ENCODE data around the gene NT5DC1.

NT5DC1 gene

DNA sequence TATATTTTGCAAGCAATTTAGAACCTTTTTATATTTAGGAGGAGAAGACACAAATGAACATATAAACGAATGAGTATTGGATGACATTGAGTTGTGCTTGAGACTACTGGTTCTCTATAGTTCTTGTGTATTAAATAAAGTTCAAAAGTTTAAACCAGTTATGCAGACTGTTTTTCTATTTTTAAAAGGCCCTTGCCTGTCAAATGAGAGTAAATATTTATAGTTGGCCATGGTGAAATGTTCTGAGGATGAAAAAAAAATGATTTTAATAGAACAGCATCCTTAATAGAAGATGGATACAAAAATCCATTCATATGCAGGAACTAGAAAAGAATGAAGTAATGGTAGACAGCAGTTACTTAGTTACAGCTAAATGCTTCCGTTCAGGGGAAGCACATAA, 88.8 kb downstream of the NT5DC1 start:
- no peak for DNase-seq (ENCODE audit: low read depth in 1 of 2, low spot score in 1 of 2)

DNA sequence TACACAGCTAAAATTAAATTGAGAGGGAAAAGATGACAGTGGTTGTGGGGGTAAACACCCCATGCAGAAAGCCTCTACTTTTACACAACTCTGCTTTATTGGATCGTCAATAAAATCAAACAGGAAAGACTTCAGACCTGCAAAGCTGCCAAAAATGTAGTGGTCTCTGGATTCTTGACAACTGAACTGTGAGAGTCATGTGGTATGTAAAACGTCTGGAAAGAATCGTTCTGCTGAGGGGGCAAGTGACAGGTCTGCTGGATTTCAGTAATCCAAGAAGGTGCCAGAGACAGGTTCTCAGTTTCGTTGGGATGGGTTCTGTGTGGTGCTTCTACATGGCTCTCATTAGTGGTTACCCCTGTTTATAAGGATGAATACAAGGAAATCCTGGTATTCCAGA, 89.9 kb downstream of the NT5DC1 start:
- no peak for DNase-seq (ENCODE audit: low read depth in 1 of 2, low spot score in 1 of 2)

DNA sequence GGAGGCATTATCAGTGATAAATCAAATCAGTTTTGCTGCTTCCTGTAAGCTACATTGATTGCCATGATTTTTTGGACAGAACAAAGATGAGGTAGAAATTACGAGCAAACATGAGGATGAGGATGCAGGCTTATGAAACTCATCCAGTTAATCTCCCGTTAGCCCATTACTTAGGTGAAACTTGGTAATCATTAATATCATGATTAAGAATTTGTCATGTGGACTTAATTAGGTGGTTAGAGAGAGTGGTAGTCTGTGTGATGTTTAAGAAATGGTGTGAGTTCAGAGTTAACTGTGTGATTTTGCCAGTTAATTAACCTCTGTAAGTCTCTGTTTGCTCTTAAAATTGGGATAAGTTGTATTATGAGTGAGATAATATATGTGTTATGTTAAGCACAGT, 91.2 kb downstream of the NT5DC1 start:
- no peak for DNase-seq (ENCODE audit: low read depth in 1 of 2, low spot score in 1 of 2)

DNA sequence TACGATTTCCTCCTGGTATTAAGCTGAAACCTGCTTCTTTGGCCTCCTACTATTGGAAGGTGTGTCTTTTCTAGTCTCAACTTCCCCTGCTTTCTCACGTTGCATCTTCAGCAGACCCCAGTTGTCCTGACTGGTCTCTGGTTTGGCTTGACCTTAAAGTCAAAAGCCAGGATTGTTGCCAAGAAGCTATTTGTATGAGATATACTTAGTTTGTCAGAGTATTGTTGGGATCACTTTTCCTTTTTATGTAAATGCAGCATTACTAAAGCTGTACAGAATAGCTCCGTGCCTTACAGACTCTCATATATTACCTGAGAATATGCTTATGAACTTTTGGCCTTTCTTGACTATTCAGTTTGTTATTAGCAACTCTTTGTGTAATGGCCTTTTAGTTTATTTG, 92.1 kb downstream of the NT5DC1 start:
- DNase-seq (ENCODE audit: low read depth in 1 of 2, low spot score in 1 of 2): no peak

DNA sequence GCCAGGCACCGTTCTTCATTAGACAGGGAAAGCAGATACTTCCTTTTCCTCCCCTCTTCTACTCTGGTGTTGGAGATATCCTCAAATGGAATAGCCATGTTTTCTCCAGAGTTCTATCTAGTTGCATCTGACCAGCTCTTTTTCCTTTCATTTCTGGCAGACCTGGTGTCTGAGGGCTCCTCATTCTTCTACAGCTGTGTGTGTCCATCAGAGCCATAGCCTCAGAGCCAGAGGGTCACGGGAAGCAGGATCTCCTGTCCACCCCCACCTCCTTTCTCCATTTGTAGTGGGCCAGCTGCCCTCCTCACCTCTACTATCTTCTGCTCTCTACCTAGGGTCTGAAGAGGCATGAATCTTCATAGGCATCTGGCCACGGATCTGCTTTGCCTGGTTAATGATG, 96.2 kb downstream of the NT5DC1 start:
- no peak for DNase-seq (ENCODE audit: low read depth in 1 of 2, low spot score in 1 of 2)

DNA sequence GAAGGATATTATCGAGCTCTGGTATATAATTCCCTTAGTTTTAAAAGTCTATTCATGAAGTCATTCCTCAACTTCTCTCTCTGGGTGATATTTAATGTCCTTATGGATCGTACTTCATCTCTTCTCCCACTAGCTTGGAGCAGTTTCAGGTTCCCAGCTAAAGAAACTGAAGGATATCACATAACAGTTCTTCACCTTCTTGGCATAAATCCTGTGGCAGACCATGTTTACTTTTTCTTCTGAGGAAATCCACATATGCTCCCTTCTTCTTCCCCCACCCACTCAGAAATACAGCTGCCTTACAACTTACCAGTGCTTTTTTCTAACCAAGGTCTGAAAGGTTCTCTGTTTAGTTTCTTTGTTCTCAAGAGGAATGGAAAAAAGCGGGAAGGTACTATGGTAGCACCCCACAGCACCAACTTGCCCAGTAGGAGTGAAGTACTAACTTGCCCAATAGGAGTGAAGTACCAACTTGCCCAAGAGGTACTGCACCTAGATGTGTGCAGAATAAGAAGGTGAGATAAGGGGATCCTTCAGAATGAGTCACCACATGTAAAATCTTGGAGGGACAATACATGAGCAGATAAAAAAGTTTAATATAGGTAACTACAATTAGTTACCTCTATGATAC, 100.1 kb downstream of the NT5DC1 start:
- DNase-seq (ENCODE audit: low read depth in 1 of 2, low spot score in 1 of 2): no peak

DNA sequence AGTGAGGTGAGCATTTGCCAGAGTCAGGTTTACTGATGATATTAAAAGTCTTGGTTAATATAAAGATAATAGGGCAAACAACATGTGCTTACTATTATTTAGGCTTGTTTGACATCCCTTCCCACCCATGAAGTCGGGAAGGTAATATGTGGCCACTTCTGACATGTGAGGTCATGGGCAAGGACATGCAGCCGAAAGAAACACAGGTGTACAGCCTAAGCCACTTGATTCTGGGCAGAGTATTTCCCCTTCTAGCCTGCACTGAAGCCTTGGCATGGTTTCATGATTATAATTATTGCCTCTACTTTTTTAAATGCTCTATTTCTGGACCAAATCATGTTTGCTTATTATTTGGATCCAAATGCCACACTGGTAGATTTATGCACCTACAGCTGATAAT, 100.9 kb downstream of the NT5DC1 start:
- no peak for DNase-seq (ENCODE audit: low read depth in 1 of 2, low spot score in 1 of 2)

DNA sequence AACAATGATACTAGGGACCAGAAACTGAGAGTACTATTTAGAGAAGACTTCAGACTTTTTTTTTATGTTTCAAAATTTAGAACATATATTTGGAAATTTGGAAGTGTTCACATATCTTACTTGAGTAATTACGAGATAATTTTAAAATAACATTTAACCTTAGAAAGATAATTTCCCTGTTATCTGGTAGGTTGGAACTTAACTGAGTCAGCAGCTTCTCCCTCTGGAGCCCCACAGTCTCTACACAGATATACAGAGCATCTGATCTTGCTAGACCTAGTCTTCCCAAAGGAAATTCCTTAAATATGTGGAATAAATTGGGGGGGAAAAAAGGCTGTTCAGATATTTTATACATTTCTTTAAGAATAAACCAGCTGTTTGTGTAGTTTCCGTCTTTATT, 104.6 kb downstream of the NT5DC1 start:
- DNase-seq (ENCODE audit: low read depth in 1 of 2, low spot score in 1 of 2): no peak

DNA sequence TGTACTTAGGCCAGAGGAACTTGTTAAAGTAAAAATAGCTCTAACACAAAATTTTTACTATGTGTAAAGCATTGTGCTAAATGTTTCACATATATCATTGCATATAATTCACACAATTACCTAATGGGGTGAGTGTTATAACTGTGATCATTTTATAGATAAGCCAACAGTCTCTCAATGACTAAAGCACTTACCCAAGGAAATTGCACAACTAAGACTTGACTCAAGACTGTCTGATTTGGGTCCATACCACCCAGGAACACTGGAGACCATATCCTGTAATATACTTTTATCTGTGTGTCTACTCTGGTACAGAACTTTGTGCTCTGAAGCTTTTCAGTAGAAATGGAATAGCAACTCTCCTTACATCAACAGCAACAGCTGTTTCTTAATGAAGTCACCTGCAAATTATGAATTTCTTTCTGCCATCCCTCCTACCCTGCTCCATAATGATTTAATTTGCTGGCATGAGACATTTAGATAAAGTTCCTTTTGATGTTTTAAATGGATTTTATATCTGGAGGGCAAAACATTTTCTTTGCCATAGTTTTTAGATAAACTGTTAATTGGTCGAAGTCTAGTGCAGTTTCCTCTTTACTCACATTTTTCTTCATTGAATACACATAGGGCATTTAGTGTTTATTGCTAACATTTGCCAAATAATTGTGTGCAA, 105.7 kb downstream of the NT5DC1 start:
- no peak for DNase-seq (ENCODE audit: low read depth in 1 of 2, low spot score in 1 of 2)

DNA sequence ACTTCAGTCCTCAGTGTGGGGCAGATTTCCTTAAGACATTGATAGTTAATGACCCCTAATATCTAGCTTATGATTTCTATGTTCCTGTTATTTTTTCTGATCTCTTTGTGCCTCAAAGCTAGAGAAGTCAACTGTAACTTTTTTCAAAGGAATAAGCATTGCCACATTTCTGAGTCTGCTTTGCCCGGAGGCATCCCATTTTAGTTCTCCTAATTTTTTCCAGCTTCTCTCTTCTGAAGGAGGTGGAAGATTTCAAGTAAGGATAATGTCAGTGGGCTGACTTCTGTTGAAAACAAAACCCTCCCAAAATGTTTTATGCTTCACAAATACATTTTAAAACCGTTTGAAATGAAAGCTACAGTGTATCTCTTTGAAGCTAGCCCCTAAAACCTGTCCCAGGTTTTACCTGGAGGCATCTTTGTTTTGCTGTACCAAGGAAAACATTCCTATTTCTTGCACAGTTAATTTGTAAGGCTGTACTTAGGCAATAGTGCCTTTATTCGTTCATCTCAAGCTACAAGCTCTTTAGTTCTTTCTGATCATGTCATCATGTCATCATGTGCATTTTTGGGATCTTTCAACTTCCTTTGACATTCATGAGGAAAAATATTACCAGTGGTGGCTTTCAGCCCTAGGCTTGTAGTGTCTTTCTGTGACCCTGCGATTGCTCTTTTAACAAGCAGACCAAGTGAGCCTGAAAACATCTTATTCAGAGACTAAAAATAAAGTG, 107.6 kb downstream of the NT5DC1 start:
- DNase-seq (ENCODE audit: low read depth in 1 of 2, low spot score in 1 of 2): no peak

DNA sequence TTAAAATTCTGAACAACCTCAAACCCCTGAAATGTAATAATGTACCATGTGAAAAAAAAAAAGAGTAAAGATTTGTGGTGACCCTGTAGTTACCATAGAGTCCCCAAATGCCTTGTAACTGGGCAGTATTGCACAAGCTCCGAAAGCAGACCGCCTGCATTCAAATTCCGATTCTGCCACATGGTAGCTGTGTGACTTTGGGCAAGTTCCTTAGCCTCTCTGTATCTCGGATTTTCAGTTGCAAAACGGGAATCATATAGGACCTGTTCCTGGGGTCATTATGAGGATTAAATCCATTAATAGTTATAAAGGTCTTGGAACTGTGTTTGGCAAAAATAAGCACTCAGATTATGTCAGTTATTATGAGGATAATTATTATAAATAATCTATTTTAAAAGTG, 109.7 kb downstream of the NT5DC1 start:
- DNase-seq (ENCODE audit: low read depth in 1 of 2, low spot score in 1 of 2): no peak

DNA sequence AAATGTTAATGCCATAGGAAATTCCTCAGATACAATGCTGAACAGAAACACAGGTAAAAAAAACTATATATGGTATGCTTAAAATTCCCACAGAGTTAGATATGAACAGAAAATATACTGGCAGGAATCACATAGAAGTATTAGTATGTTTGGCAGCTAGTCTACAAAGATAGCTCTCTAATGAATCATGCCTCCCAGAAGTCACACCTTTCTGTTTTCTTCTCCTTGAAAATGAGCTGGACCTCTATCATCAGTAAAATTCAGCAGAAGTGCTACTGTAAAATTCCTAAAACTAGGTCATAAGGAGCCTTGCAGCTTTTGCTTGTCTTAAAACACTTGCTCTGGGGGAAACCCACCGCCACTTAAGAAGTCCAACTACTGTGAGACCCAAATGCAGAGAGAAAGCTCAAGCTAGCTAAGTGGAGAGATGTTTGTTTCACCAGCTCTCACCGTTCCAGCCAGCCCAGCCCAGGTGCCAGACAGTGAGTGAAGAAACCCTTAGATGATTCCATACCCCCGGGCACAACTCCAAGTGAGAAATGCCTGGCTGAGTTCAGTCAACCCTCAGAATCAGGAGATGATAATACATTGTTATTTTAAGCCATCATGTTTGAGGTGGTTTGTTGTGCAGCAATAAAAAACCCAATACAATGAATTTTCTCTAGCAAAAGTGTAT, 110.2 kb downstream of the NT5DC1 start:
- DNase-seq (ENCODE audit: low read depth in 1 of 2, low spot score in 1 of 2): no peak

DNA sequence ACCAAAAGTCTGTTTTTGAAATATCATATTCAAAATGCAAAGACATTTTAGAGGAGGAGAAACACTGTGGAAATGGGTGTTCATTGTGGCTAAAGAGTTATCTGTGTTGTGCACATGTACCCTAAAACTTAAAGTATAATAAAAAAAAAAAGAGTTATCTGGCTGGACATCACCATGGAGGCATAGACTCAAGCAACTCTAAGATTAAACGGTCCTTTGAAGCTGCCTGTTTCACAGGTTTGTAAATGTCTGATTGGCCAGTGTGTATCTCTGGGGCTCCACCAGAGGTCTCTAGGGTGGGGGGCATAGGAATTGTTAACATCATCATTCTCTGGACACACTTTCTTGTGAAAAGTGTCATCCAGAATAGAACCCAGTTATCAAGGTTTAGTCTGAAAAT, 114.0 kb downstream of the NT5DC1 start:
- DNase-seq (ENCODE audit: low read depth in 1 of 2, low spot score in 1 of 2): no peak

DNA sequence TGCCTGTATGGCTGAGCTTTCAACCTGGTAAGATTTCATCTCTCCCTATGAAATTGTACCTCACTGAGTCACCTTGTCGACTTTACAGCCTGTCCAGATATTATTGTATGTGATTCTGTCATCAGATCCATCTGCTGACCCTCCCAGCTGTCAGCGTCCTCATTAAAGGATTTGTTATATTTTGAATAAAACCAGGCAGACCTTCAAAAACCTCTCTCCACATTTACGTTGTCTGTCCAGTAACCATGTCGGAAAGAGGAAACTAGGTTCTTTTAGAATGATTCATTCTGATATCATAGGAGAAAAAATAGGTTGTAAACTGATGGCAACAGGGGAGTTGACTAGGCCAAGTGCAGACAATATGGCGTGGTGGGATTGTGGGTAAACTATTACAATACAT, 114.8 kb downstream of the NT5DC1 start:
- no peak for DNase-seq (ENCODE audit: low read depth in 1 of 2, low spot score in 1 of 2)

DNA sequence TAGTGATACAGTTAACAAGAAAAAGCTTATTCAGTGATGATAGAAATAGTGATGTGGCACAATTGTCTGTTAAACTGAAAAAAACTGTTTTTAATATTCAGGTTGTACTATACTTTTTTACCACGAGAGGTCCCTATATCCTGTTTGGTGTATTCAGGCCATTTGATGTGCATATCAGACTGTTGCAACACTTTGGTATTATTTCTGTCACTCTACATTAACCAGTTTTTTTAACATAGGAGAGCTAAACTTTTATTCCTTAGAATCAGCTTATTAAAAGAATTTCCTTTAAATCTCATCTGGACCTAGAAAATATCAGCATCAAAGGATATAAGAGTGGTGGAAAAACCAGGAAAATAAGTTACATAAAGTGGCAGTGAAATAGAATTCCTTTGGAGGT, 116.4 kb downstream of the NT5DC1 start:
- no peak for DNase-seq (ENCODE audit: low read depth in 1 of 2, low spot score in 1 of 2)

DNA sequence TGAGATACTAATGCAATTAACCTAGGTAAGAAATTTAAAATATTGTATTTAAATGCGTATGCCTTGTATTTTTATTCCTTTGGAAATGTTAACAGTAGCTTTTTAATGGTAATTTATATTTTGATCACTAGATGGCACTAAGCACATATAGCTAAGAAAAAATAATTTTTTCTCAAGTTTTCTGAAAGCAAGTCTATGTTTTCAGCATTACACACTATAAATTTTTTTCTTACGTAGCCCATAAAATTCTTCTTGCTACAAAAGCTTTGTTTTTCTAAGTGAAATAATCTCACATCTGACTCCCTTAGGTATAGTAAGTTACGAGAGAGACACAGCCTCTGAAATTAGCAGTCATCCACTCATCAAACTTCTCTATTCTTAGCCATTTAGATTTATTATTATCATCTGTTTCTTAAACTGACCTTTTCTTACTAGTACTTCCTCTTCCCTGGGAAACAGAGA, 117.5 kb downstream of the NT5DC1 start:
- no peak for DNase-seq (ENCODE audit: low read depth in 1 of 2, low spot score in 1 of 2)

DNA sequence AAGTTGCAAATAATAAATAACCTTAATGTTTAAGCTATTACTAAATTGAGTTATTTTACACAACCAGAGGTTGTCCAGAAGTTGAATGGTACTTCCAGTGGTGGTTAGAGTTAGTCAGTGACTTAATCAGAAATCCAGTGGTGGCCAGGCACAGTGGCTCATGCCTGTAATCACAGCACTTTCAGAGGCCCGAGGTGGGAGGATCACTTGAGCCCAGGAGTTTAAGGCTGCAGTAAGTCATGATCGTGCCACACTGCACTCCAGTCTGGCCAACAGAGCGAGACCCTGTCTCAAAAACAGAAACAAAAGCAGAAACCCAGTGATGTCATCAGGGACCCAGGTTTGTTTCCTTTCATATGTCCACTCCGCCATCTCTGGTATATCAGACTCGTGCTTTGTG, 118.2 kb downstream of the NT5DC1 start:
- DNase-seq (ENCODE audit: low read depth in 1 of 2, low spot score in 1 of 2): no peak

DNA sequence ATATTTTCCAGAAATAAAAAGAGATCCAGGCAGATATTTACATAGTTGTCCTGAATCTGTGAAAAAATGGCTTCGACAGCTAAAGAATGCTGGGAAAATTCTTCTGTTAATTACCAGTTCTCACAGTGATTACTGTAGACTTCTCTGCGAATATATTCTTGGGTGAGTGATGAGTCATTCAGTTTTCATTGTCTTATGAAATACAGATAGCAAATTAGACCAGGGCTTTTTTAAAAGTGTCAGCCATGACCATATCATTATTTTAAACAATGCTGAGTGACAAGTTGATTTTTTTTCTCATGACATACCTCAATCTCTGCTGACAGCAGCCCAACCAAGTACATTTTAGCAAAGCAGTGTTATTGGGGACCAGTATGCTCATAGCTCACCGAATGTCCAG, 120.4 kb downstream of the NT5DC1 start:
- no peak for DNase-seq (ENCODE audit: low read depth in 1 of 2, low spot score in 1 of 2)

DNA sequence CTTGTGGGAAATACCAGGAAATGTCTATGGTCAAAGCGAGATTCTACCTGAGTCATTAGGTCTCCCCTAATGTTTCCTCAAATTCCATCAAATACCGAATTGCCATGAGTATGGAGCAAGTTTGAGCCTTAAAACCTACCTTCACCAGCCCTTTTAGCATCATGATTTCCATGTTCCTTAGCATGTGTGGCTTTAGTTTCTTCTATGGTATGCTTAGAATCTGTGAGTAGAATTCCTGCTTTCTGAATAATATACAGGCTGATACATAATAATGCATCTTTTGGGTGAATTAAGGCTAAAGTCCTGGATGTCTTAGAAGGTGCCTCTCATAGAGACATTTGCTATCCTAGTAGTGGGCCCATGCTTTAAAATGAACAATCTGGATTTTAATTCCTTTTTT, 121.3 kb downstream of the NT5DC1 start:
- DNase-seq (ENCODE audit: low read depth in 1 of 2, low spot score in 1 of 2): no peak

DNA sequence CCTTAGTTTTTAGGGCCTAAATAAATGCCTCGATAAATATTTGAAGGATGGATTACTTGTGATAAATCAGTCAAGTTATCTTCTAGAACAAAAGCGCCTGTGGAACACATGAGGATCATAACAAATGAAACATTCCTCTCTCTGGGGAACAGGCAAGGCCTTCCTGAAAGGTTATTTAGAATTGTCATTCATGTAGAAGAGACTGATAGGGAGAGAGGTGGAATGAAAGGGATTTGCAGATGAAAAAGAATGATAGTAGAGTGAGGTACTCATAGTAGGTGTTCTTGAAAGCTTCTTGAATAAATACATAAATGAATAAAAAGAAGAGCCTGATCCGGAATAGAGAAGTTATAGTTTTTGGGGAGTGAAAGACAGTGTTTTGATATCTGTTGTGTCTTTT, 122.7 kb downstream of the NT5DC1 start:
- no peak for DNase-seq (ENCODE audit: low read depth in 1 of 2, low spot score in 1 of 2)

DNA sequence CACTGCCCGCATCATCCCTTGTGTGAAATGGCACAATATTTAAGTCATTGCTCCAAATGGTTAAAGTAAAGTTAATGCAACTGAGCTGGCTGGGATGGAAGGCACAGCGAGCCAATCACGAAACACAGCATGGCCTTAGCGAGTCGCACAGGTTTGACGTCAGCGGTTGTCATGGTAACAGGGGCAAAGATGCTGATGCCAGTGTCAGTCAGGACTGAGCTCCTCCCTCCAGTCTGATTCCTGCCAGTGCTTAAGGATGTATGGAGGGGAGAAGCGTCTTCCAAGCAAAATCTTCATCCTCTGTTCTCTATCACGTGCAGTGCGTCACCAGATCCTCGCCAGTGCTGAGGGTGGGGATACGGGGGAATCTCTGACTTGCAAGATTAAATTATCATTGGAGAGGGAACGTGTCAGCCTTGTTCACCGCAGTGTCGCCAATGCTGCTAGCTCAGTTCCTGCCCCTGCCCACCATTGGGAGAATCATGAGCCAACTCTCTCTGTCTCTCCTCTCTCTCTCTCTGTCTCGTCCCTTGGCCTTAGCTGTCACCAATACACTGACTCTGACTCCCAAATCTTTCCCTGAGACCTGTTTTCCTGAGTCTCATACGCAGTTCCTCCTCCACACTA, 128.7 kb downstream of the NT5DC1 start:
- DNase-seq (ENCODE audit: low read depth in 1 of 2, low spot score in 1 of 2): no peak

DNA sequence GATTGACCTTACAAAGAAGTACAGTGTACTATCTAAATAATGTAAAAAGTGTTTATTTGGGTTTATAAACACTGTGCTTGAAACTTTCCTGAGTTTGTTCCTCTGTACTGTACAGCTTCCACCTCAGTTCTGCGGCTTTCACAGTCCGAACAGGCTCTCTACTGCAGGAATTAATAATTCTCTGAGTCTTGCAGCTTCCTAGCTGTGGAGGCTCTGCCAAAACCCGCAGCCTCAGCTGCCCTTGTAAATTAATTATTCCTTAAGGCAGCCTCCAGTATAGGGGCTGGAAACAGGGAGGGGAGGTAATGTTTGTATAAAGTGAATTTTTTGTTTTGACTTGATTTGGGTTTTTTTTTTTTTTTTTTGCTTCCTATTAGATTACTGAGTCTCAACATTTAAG, 134.0 kb downstream of the NT5DC1 start:
- no peak for DNase-seq (ENCODE audit: low read depth in 1 of 2, low spot score in 1 of 2)
